ENCODE data around the gene CMTM4. TPM values are rescaled to one million over a fixed set of nuclear protein-coding genes. Genes with fewer than 3 reads are reported as not detected.

Gene CMTM4
- polyA plus RNA-seq, 1 donor from 2014 or later, result 27.2 TPM

GRCh38 chr16:66741950-66742808 lies 45.6 kb upstream of the CMTM4 start:
- Histone ChIP-seq H3K27ac (ENCODE audit: low read length) (no peak overlapping the region), H4K20me1 (ENCODE audit: insufficient read depth) (peaks cover 14% of the 10 kb centered on the region), H3K9me3 (ENCODE audit: low read length) (no peaks in the 10 kb centered on the region), H2AFZ (ENCODE audit: low read depth, low read length) (no peak overlapping the region), H3K36me3 (ENCODE audit: insufficient read depth, low read length) (peaks cover 4% of the 10 kb centered on the region), H3K4me2 (ENCODE audit: low read length) (no peak overlapping the region), H3K4me3 (ENCODE audit: low read length) (no peak overlapping the region), H3K79me2 (replicated peaks; ENCODE audit: insufficient read depth, low read length) (peaks cover 54% of the 10 kb centered on the region), H3K27me3 (ENCODE audit: insufficient read depth, low read depth, low read length) (no peaks in the 10 kb centered on the region), H3F3A (ENCODE audit: insufficient read depth, low read length, poor library complexity, severe bottlenecking) (no peaks in the 10 kb centered on the region), H3K9ac (ENCODE audit: low read length) (no peak overlapping the region), H3K9me2 (ENCODE audit: insufficient read depth, low read length) (no peaks in the 10 kb centered on the region)
- TF ChIP-seq TAF1 (IDR thresholded peaks at IDR 0.05; ENCODE audit: low read depth), result no peak
- TF ChIP-seq SMC3 (conservative IDR thresholded peaks at IDR 0.05; ENCODE audit: poor library complexity), result no peak
- no peak for TF ChIP-seq RAD21 (conservative IDR thresholded peaks at IDR 0.05)
- TF ChIP-seq POLR2AphosphoS5 (IDR thresholded peaks at IDR 0.05), result no peak
- no peak for TF ChIP-seq EP300 (conservative IDR thresholded peaks at IDR 0.05; ENCODE audit: poor library complexity, severe bottlenecking)
- TF ChIP-seq MXI1 (conservative IDR thresholded peaks at IDR 0.05; ENCODE audit: poor library complexity, severe bottlenecking), result no peak
- TF ChIP-seq EZH2 (IDR thresholded peaks at IDR 0.05; ENCODE audit: borderline replicate concordance, insufficient read depth, low read length, poor library complexity, severe bottlenecking), result no peak
- TF ChIP-seq REST (IDR thresholded peaks at IDR 0.05; ENCODE audit: borderline replicate concordance), result no peak
- TF ChIP-seq CTCF (IDR thresholded peaks at IDR 0.05; ENCODE audit: poor library complexity, severe bottlenecking), result no peak

GRCh38 chr16:66741169-66741900 lies 44.8 kb upstream of the CMTM4 start:
- no peak for TF ChIP-seq REST (IDR thresholded peaks at IDR 0.05; ENCODE audit: borderline replicate concordance)
- TF ChIP-seq RAD21 (conservative IDR thresholded peaks at IDR 0.05), result no peak
- no peak for TF ChIP-seq TAF1 (IDR thresholded peaks at IDR 0.05; ENCODE audit: low read depth)
- no peak for TF ChIP-seq MXI1 (conservative IDR thresholded peaks at IDR 0.05; ENCODE audit: poor library complexity, severe bottlenecking)
- no peak for TF ChIP-seq EP300 (conservative IDR thresholded peaks at IDR 0.05; ENCODE audit: poor library complexity, severe bottlenecking)
- TF ChIP-seq SMC3 (conservative IDR thresholded peaks at IDR 0.05; ENCODE audit: poor library complexity), result no peak
- TF ChIP-seq CTCF (IDR thresholded peaks at IDR 0.05; ENCODE audit: poor library complexity, severe bottlenecking), result no peak
- TF ChIP-seq POLR2AphosphoS5 (IDR thresholded peaks at IDR 0.05), result no peak
- no peak for TF ChIP-seq EZH2 (IDR thresholded peaks at IDR 0.05; ENCODE audit: borderline replicate concordance, insufficient read depth, low read length, poor library complexity, severe bottlenecking)
- Histone ChIP-seq H3K9ac (ENCODE audit: low read length) (no peak overlapping the region), H3K4me2 (ENCODE audit: low read length) (no peak overlapping the region), H3K4me3 (ENCODE audit: low read length) (no peak overlapping the region), H3K79me2 (replicated peaks; ENCODE audit: insufficient read depth, low read length) (peaks cover 50% of the 10 kb centered on the region), H3K9me3 (ENCODE audit: low read length) (no peaks in the 10 kb centered on the region), H3K27ac (ENCODE audit: low read length) (no peak overlapping the region), H3K9me2 (ENCODE audit: insufficient read depth, low read length) (no peaks in the 10 kb centered on the region), H4K20me1 (ENCODE audit: insufficient read depth) (peaks cover 14% of the 10 kb centered on the region), H2AFZ (ENCODE audit: low read depth, low read length) (no peak overlapping the region), H3F3A (ENCODE audit: insufficient read depth, low read length, poor library complexity, severe bottlenecking) (no peaks in the 10 kb centered on the region), H3K36me3 (ENCODE audit: insufficient read depth, low read length) (peaks cover 4% of the 10 kb centered on the region), H3K27me3 (ENCODE audit: insufficient read depth, low read depth, low read length) (no peaks in the 10 kb centered on the region)
